GM10266 (cell line): Measurements from ENCODE around the gene TFB1M.

Source experiments
- DNase-seq: peaks from one replicate; pipeline ENCODE4 v3.0.0; 2012; ENCODE audit errors: extremely low spot score
- TF ChIP-seq, protein P1 (sequence below): IDR thresholded peaks from 2 replicates; pipeline ENCODE4 v1.5.1; 2012; ENCODE audit warnings: mild to moderate bottlenecking, low read depth; ENCODE audit not compliant: control insufficient read depth, insufficient read depth; ENCODE audit errors: missing control alignments

The TFB1M gene

DNA sequence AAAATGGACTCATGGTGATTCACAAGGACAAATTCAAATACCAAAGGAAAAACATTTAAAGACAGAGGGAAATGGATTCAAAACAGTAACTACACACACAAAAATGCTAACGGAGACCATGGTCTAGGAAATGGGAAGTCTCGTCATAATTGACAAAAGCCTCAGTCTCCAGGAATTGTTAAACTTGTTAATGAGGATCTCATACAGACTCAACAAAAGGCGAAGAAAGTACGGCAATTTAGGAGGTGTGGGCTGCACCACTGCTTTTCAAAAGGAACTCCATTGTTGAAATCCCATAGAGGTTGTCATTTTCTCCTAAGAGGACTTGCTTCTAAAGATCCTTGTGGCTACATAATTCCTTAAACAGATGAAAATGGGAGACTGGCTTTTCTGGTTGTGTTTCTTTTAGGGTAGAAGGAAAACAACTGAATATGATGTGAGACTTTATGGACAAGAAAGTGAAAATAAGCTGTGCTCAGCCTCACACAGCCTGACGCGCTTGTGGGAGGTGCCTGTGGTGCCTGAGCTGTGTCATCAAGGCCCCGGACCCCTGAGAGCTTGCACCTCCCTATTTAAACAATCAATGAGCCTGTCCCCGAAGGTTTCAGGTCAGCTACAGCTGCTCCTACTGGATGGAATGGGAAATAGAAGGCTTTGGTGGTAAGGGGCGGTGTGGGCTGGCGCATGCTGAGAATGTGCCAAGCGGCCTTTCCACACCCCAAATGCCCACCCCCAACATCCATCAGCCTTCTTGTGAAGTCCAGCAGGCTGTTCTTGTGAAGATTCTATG is 53.0 kb downstream of the TFB1M start:
- DNase-seq, result no peak
- TF ChIP-seq, protein P1, sequence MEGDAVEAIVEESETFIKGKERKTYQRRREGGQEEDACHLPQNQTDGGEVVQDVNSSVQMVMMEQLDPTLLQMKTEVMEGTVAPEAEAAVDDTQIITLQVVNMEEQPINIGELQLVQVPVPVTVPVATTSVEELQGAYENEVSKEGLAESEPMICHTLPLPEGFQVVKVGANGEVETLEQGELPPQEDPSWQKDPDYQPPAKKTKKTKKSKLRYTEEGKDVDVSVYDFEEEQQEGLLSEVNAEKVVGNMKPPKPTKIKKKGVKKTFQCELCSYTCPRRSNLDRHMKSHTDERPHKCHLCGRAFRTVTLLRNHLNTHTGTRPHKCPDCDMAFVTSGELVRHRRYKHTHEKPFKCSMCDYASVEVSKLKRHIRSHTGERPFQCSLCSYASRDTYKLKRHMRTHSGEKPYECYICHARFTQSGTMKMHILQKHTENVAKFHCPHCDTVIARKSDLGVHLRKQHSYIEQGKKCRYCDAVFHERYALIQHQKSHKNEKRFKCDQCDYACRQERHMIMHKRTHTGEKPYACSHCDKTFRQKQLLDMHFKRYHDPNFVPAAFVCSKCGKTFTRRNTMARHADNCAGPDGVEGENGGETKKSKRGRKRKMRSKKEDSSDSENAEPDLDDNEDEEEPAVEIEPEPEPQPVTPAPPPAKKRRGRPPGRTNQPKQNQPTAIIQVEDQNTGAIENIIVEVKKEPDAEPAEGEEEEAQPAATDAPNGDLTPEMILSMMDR, result no peak

DNA sequence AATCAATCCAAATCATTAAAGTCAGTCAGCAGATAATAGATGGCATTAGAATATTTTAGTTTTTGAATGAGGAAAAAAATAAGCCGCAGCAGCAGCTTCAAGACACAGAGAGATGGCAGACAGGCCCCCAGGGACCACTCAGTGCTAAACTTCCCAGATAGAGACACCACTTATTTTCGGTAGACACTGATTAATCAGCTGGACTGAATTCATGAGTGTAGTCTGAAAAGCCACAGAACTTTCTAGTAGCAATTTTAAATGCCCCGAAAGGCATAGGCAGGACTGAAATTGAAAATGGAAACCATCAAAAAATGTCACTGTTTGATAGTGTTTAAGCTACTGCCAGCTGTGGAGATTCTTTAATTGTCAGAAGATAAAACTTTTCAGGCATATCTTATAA is 53.6 kb downstream of the TFB1M start:
- TF ChIP-seq, protein P1, result no peak
- DNase-seq, result no peak

DNA sequence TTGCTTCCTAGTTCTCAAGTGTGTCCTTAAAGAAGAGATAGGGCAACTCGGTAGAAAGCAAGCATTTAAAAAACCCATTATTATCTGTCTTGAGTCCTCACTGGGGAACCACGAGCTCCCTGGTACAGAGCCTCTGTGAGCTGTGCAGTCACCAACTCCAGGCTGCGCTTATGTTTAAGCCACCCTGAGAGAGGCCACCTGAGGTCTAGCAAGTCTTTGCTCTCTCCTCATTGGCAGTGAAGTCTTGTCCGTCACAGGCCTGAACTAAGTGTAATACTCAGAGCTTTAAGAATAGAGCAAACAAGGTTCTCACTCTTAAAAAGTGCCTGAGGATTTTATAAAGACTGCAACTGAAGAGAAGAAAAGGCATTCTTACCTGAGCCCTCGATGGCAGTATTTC is 54.4 kb downstream of the TFB1M start:
- no peak for DNase-seq
- TF ChIP-seq, protein P1, result no peak

DNA sequence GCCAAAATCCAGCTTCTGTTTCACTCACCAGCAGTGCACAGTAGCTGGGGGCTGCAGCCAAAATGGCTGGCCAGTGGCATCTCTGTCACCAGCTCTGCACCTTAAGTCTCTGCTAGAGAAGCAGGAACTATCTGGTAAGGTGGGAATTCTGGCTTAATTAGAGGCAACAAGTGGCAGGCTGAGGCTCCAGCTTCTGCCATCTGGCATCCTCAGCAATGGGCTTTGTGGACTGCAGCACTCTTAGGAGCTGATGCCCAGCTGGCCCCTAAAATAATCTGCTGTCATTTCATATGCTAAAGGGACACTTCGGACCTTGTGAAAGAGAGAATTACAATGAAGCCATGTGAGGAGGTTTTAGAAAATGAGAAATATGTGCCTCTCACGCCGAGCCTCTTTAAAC is 55.1 kb downstream of the TFB1M start:
- no peak for DNase-seq
- TF ChIP-seq, protein P1, result no peak

DNA sequence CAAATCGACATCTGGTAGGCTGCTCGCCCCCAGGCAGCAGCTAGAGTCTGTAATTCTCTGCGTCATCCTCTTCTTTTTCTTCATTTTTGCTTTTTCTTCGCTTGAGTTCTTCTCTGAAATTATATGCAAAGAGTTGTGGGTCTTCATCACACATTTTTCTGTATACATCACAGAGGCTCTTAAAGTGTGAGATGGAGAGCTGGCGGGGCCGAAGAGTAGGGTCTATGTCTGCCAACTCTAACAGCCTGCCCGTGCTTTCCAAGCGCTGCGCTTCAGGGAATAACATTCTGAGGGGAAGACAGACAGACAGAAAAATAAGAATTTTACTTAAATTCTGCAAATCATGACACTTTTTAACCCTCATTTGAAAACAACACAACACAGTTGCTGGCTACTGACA is 56.5 kb downstream of the TFB1M start:
- DNase-seq, result no peak
- TF ChIP-seq, protein P1, result no peak

DNA sequence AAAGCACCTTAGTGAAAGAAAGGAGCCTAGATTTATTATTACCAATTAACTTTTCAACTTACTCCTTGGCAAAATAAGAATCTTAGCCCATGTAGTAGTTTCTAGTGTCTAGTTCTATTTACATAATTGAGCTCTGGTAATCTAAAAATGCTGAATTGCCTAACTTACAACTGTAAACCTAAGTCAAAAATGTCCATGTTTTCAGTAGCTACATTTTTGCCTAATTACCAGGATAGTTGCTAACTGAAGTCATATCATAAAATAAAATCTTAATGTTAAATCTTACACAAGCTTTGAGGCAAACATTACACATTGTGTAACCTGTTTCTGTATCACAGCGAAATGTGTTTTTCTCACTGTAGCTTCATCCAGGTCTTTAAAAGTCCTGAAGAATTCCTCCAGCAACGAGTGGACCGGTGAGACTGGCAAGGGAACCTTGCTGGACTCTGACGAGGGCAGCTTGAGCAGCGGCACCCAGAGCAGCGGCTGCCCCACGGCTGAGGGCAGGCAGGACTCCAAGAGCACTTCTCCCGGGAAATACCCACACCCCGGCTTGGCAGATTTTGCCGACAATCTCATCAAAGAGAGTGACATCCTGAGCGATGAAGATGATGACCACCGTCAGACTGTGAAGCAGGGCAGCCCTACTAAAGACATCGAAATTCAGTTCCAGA is 58.0 kb downstream of the TFB1M start:
- TF ChIP-seq, protein P1, result no peak
- no peak for DNase-seq

DNA sequence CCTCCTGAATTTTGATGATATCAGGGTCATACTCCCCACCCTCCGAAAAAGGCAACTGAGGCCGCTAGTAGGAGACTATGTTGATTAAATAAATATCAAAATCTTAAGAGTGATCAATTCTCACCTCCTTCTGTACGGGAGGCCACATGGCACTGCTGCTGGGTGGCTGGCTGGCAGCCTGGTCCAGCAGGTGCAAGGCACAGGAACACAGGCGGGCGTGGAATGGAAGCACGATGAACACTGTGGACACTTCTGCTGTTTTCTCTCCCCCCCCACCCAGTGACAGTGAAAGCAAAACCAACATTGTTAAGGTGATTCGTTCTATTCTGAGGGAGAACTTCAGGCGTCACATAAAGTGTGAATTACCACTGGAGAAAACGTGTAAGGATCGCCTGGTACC is 60.1 kb downstream of the TFB1M start:
- TF ChIP-seq, protein P1, result no peak

More for the DNA sequence above, 60.1 kb downstream of the TFB1M start:
- DNase-seq, result no peak
